HEK293 (cell line): Measurements from ENCODE around the gene NCKAP5L.

Experiments used
- GLIS2 ChIP-seq: fragments of 450-650 bp; formaldehyde crosslinking; IDR thresholded peaks from 2 replicates; pipeline ENCODE4 v1.5.1; 2016; ENCODE audit warnings: missing biosample characterization, missing genetic modification characterization
- IKZF3 ChIP-seq: fragments of 450-650 bp; IDR thresholded peaks from 2 replicates; pipeline ENCODE4 v1.5.0; 2018; ENCODE audit warnings: missing biosample characterization, mild to moderate bottlenecking, missing genetic modification characterization, moderate library complexity
- KLF10 ChIP-seq: fragments of 450-650 bp; IDR thresholded peaks from 2 replicates; pipeline ENCODE4 v1.5.1; 2018; ENCODE audit warnings: missing biosample characterization, mild to moderate bottlenecking, missing genetic modification characterization
- KLF16 ChIP-seq: fragments of 450-650 bp; formaldehyde crosslinking; IDR thresholded peaks from 2 replicates; pipeline ENCODE4 v1.5.1; 2017; ENCODE audit warnings: missing biosample characterization, missing genetic modification characterization
- PRDM10 ChIP-seq: fragments of 450-650 bp; formaldehyde crosslinking; IDR thresholded peaks from 2 replicates; pipeline ENCODE4 v1.5.1; 2016; ENCODE audit warnings: missing biosample characterization, missing genetic modification characterization
- PRDM2 ChIP-seq: fragments of 450-650 bp; formaldehyde crosslinking; IDR thresholded peaks from 2 replicates; pipeline ENCODE4 v1.5.1; 2016; ENCODE audit warnings: missing biosample characterization, missing genetic modification characterization, borderline replicate concordance
- SCRT1 ChIP-seq: fragments of 450-650 bp; formaldehyde crosslinking; IDR thresholded peaks from 2 replicates; pipeline ENCODE4 v1.5.1; 2016; ENCODE audit warnings: missing biosample characterization, missing genetic modification characterization, borderline replicate concordance
- SP2 ChIP-seq: fragments of 450-650 bp; formaldehyde crosslinking; IDR thresholded peaks from 2 replicates; pipeline ENCODE4 v1.5.1; 2016; ENCODE audit warnings: missing biosample characterization, missing genetic modification characterization
- SP7 ChIP-seq: fragments of 450-650 bp; formaldehyde crosslinking; IDR thresholded peaks from 2 replicates; pipeline ENCODE4 v1.5.1; 2016; ENCODE audit warnings: missing biosample characterization, missing genetic modification characterization
- TRIM28 ChIP-seq: IDR thresholded peaks from 2 replicates; pipeline ENCODE4 v1.6.1; 2011; ENCODE audit warnings: low read length, control low read depth, borderline replicate concordance
- YY2 ChIP-seq: fragments of 450-650 bp; formaldehyde crosslinking; IDR thresholded peaks from 2 replicates; pipeline ENCODE4 v1.5.1; 2016; ENCODE audit warnings: missing biosample characterization, missing genetic modification characterization
- ZBTB48 ChIP-seq: fragments of 450-650 bp; formaldehyde crosslinking; IDR thresholded peaks from 2 replicates; pipeline ENCODE4 v1.5.1; 2016; ENCODE audit warnings: missing biosample characterization, missing genetic modification characterization
- ZEB2 ChIP-seq: fragments of 450-650 bp; formaldehyde crosslinking; IDR thresholded peaks from 2 replicates; pipeline ENCODE4 v1.5.1; 2016; ENCODE audit warnings: missing biosample characterization, missing genetic modification characterization
- ZFHX2 ChIP-seq: fragments of 450-650 bp; formaldehyde crosslinking; conservative IDR thresholded peaks from 2 replicates; pipeline ENCODE4 v1.5.1; 2016; ENCODE audit warnings: missing biosample characterization, missing genetic modification characterization
- ZFP37 ChIP-seq: fragments of 450-650 bp; formaldehyde crosslinking; IDR thresholded peaks from 2 replicates; pipeline ENCODE4 v1.5.1; 2016; ENCODE audit warnings: missing biosample characterization, missing genetic modification characterization
- ZNF157 ChIP-seq: fragments of 450-650 bp; formaldehyde crosslinking; IDR thresholded peaks from 2 replicates; pipeline ENCODE4 v1.5.1; 2016; ENCODE audit warnings: missing biosample characterization, missing genetic modification characterization
- ZNF19 ChIP-seq: fragments of 450-650 bp; formaldehyde crosslinking; IDR thresholded peaks from 2 replicates; pipeline ENCODE4; 2016; ENCODE audit warnings: missing biosample characterization, missing genetic modification characterization, low read depth
- ZNF302 ChIP-seq: fragments of 450-650 bp; formaldehyde crosslinking; IDR thresholded peaks from 2 replicates; pipeline ENCODE4 v1.5.1; 2016; ENCODE audit warnings: missing biosample characterization, missing genetic modification characterization, low read depth
- ZNF394 ChIP-seq: fragments of 450-650 bp; formaldehyde crosslinking; IDR thresholded peaks from 2 replicates; pipeline ENCODE4 v1.5.1; 2016; ENCODE audit warnings: missing biosample characterization, missing genetic modification characterization, mild to moderate bottlenecking, moderate library complexity, borderline replicate concordance
- ZNF521 ChIP-seq: fragments of 450-650 bp; formaldehyde crosslinking; IDR thresholded peaks from 2 replicates; pipeline ENCODE4 v1.5.1; 2017; ENCODE audit warnings: missing biosample characterization, mild to moderate bottlenecking, missing genetic modification characterization
- ZNF558 ChIP-seq: fragments of 450-650 bp; formaldehyde crosslinking; IDR thresholded peaks from 2 replicates; pipeline ENCODE4 v1.5.1; 2016; ENCODE audit warnings: missing biosample characterization, missing genetic modification characterization
- ZNF560 ChIP-seq: fragments of 450-650 bp; formaldehyde crosslinking; IDR thresholded peaks from 2 replicates; pipeline ENCODE4 v1.5.1; 2017; ENCODE audit warnings: missing biosample characterization, missing genetic modification characterization, borderline replicate concordance
- ZNF571 ChIP-seq: fragments of 450-650 bp; formaldehyde crosslinking; IDR thresholded peaks from 2 replicates; pipeline ENCODE4 v1.5.0; 2017; ENCODE audit warnings: missing biosample characterization, missing genetic modification characterization
- ZNF585B ChIP-seq: fragments of 450-650 bp; formaldehyde crosslinking; IDR thresholded peaks from 2 replicates; pipeline ENCODE4 v1.5.1; 2016; ENCODE audit warnings: missing biosample characterization, missing genetic modification characterization
- ZNF610 ChIP-seq: fragments of 450-650 bp; formaldehyde crosslinking; IDR thresholded peaks from 2 replicates; pipeline ENCODE4 v1.5.1; 2016; ENCODE audit warnings: missing biosample characterization, missing genetic modification characterization, borderline replicate concordance
- ZNF830 ChIP-seq: fragments of 450-650 bp; IDR thresholded peaks from 2 replicates; pipeline ENCODE4 v1.5.0; 2018; ENCODE audit warnings: missing biosample characterization, missing genetic modification characterization, low read depth, mild to moderate bottlenecking, moderate library complexity
- TF ChIP-seq, protein P1 (sequence below): fragments of 450-650 bp; formaldehyde crosslinking; IDR thresholded peaks from 2 replicates; pipeline ENCODE4 v1.5.1; 2016; ENCODE audit warnings: missing biosample characterization, missing genetic modification characterization
- TF ChIP-seq, protein P2 (sequence below): IDR thresholded peaks from 2 replicates; pipeline ENCODE4 v1.6.1; 2011; ENCODE audit warnings: mild to moderate bottlenecking, low read depth, low read length, borderline replicate concordance

Gene NCKAP5L

DNA sequence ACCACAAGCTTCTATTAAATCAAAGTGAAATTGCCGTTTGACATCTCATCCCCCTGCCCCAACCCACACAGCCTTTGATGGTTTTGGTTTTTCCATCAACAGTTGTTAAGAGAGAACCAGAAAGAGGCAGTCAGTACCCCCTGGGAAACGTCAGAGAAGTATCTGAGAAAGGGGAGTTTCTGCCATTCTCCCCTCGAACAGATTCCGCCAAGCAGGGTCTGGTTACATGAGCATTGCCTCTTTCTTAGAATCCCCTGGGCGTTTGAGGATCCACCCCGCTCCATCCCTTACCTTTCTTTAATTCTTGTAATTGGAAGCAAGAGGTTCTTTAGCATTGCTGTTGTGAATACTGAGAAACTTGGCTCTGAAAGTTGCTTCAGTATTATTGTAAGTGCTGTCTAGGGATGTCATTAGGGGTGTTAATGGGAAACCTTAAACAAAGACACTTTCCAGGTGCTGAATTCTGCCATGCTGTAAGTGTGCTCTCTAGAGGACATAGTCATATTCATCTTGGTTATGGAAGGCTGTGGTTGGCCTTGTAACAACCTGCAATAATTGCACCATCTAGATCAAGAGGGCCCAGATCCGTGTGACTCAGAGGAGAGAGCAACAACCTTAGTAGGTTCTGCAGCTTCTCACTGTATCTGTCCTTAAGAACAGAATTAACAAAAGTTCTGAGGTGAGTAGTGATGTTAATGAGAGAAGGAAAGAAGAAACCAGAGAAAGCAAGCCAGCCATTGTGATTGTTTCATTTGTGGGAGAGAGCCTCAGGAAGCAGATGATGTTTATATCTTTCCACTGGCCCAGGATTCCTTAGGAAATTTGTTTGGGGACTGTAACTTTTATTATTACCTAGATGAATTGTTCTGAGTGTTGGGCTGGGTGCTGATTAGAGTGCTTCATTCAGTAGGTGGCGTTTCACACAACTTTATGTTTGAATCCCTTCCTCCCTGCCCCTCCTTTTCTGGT, 77.9 kb downstream of the NCKAP5L start (continued):
- TF ChIP-seq ZNF560 (no peak), ZNF157 (tag by site-specific recombination) (no peak), ZNF19 (tag by site-specific recombination) (no peak), ZNF521 (tag by site-specific recombination) (no peak), PRDM2 (no peak), YY2 (peak; percentile 24; the same call in 1 of the 2 replicates), KLF16 (tag by site-specific recombination) (peak; percentile 14; the same call in 1 of the 2 replicates), ZNF585B (tag by site-specific recombination) (no peak), SP2 (no peak), ZNF610 (tag by site-specific recombination) (0 out of 2 replicates have a peak, but pooled peaks have one; percentile 28), ZNF830 (tag by site-specific recombination) (no peak), KLF10 (tag by site-specific recombination) (no peak), PRDM10 (0 out of 2 replicates have a peak, but pooled peaks have one; percentile 11), ZFHX2 (tag by site-specific recombination) (no peak; the same call in 1 of the 2 replicates), ZFP37 (tag by site-specific recombination) (no peak), SCRT1 (tag by site-specific recombination) (no peak), TRIM28 (peak; percentile 62; the same call in 1 of the 2 replicates), ZBTB48 (no peak; the same call in none of the 2 replicates), ZNF302 (tag by site-specific recombination) (no peak), ZNF394 (tag by site-specific recombination) (peak; percentile 43; the same call in 1 of the 2 replicates), IKZF3 (peak; percentile 25), ZNF571 (tag by site-specific recombination) (no peak), SP7 (tag by site-specific recombination) (peak; percentile 69), GLIS2 (tag by site-specific recombination) (no peak), ZEB2 (peak; percentile 70), ZNF558 (tag by site-specific recombination) (0 out of 2 replicates have a peak, but pooled peaks have one; percentile 14)
- TF ChIP-seq, protein P1, sequence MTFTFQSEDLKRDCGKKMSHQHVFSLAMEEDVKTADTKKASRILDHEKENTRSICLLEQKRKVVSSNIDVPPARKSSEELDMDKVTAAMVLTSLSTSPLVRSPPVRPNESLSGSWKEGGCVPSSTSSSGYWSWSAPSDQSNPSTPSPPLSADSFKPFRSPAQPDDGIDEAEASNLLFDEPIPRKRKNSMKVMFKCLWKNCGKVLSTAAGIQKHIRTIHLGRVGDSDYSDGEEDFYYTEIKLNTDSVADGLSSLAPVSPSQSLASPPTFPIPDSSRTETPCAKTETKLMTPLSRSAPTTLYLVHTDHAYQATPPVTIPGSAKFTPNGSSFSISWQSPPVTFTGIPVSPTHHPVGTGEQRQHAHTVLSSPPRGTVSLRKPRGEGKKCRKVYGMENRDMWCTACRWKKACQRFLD = no peak
- TF ChIP-seq, protein P2, sequence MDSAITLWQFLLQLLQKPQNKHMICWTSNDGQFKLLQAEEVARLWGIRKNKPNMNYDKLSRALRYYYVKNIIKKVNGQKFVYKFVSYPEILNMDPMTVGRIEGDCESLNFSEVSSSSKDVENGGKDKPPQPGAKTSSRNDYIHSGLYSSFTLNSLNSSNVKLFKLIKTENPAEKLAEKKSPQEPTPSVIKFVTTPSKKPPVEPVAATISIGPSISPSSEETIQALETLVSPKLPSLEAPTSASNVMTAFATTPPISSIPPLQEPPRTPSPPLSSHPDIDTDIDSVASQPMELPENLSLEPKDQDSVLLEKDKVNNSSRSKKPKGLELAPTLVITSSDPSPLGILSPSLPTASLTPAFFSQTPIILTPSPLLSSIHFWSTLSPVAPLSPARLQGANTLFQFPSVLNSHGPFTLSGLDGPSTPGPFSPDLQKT = no peak
